Measurements from ENCODE around the gene ATXN7L1. TPM values are rescaled to one million over a fixed set of nuclear protein-coding genes. Genes with fewer than 3 reads are reported as not detected.

ATXN7L1 gene
- total RNA-seq, 3 donors from 2014 or later (not counting 1 experiment from before 2014, with no cell fraction given): 37.5 to 48.6 (median 47.9) TPM

- H3K27me3 Mint-ChIP-seq (ENCODE audit: low read depth in 2 of 2): no peaks in the 10 kb centered on the region
- peaks cover 4 to 5% of the 10 kb centered on the region in 2 donors for H3K9me3 Mint-ChIP-seq
- Histone ChIP-seq H3K27ac (ENCODE audit: low read length) (no peak overlapping the region), H3K27me3 (ENCODE audit: control insufficient read depth, insufficient read depth, low read length) (no peaks in the 10 kb centered on the region), H3K36me3 (ENCODE audit: control insufficient read depth, insufficient read depth, low read length) (no peaks in the 10 kb centered on the region), H3K4me3 (ENCODE audit: low read length) (no peak overlapping the region), H3K4me1 (ENCODE audit: control insufficient read depth, insufficient read depth, low read length) (peaks cover 7% of the 10 kb centered on the region), H3K9me3 (ENCODE audit: control insufficient read depth, insufficient read depth, low read length) (no peaks in the 10 kb centered on the region)
- H3K27ac Mint-ChIP-seq: peak overlapping the region in 1 of 2 donors; percentile 66
- no peak for TF ChIP-seq CTCF (IDR thresholded peaks at IDR 0.05)
- no peak overlapping the region for H3K4me3 Mint-ChIP-seq
- WGBS (ENCODE audit: insufficient coverage): 97% methylated on average over 18 of the region's 18 CpGs
- ATAC-seq: no peak
- peaks cover 7% of the 10 kb centered on the region for H3K36me3 Mint-ChIP-seq
- DNase-seq: no peak
- H3K4me1 Mint-ChIP-seq: peaks cover 55 to 62% of the 10 kb centered on the region in 2 donors
- intact Hi-C loops (cut with micrococcal nuclease): no loop called here
Observed at GRCh38 chr7:105819559-105819958, 56.8 kb downstream of the ATXN7L1 start.

- Histone ChIP-seq H3K9me3 (ENCODE audit: control insufficient read depth, insufficient read depth, low read length) (no peaks in the 10 kb centered on the region), H3K36me3 (ENCODE audit: control insufficient read depth, insufficient read depth, low read length) (no peaks in the 10 kb centered on the region), H3K27ac (ENCODE audit: low read length) (no peak overlapping the region), H3K4me3 (ENCODE audit: low read length) (no peak overlapping the region), H3K4me1 (ENCODE audit: control insufficient read depth, insufficient read depth, low read length) (peaks cover 7% of the 10 kb centered on the region), H3K27me3 (ENCODE audit: control insufficient read depth, insufficient read depth, low read length) (no peaks in the 10 kb centered on the region)
- H3K36me3 Mint-ChIP-seq: no peaks in the 10 kb centered on the region
- peaks cover 44 to 51% of the 10 kb centered on the region in 2 donors for H3K4me1 Mint-ChIP-seq
- intact Hi-C loops (cut with micrococcal nuclease): no loop called here
- DNase-seq (no peak), ATAC-seq (no peak)
- 94% methylated on average over 4 of the region's 6 CpGs for WGBS (ENCODE audit: insufficient coverage)
- H3K27ac Mint-ChIP-seq: no peak overlapping the region
- no peak for TF ChIP-seq CTCF (IDR thresholded peaks at IDR 0.05)
- H3K27me3 Mint-ChIP-seq (ENCODE audit: low read depth in 2 of 2): no peaks in the 10 kb centered on the region
- no peaks in the 10 kb centered on the region for H3K9me3 Mint-ChIP-seq
- H3K4me3 Mint-ChIP-seq: no peak overlapping the region
Observed at GRCh38 chr7:105816954-105817615, 59.3 kb downstream of the ATXN7L1 start.

- H3K4me1 Mint-ChIP-seq: peaks cover 39 to 47% of the 10 kb centered on the region in 2 donors
- peak overlapping the region; percentile 9 to 34 for H3K27ac Mint-ChIP-seq
- ATAC-seq: no peak
- H3K27ac ChIP-seq (ENCODE audit: low read length): no peak overlapping the region
- whole genome bisulfite sequencing (ENCODE audit: insufficient coverage): 68% methylated on average over 5 of the region's 5 CpGs
- no peak for TF ChIP-seq CTCF (IDR thresholded peaks at IDR 0.05)
- peaks cover 7% of the 10 kb centered on the region for H3K4me1 ChIP-seq (ENCODE audit: control insufficient read depth, insufficient read depth, low read length)
- intact Hi-C loops (cut with micrococcal nuclease): no loop called here
- DNase-seq: no peak
- no peak overlapping the region for H3K4me3 ChIP-seq (ENCODE audit: low read length)
- no peaks in the 10 kb centered on the region for H3K9me3 Mint-ChIP-seq
- H3K36me3 ChIP-seq (ENCODE audit: control insufficient read depth, insufficient read depth, low read length): no peaks in the 10 kb centered on the region
- no peak overlapping the region for H3K4me3 Mint-ChIP-seq
- H3K27me3 ChIP-seq (ENCODE audit: control insufficient read depth, insufficient read depth, low read length): no peaks in the 10 kb centered on the region
- H3K9me3 ChIP-seq (ENCODE audit: control insufficient read depth, insufficient read depth, low read length): no peaks in the 10 kb centered on the region
- H3K36me3 Mint-ChIP-seq: no peaks in the 10 kb centered on the region
- H3K27me3 Mint-ChIP-seq (ENCODE audit: low read depth in 2 of 2): no peaks in the 10 kb centered on the region
Observed at GRCh38 chr7:105816266-105816843, 60.0 kb downstream of the ATXN7L1 start.

All from natural killer cell (primary cell).